BLaER1 (cell line): ENCODE results near the gene NOL4L.
"Not testable (repeated sequence)": the region's sequence is repeated elsewhere in the genome, so short reads cannot be mapped to it uniquely, and the experiment has no call there.

ENCODE experiments used
- H3K27ac ChIP-seq: shearing (Covaris generic); formaldehyde crosslinking; 2 replicates; pipeline ENCODE4 v1.8.1; 2022
- H3K27me3 ChIP-seq: shearing (Covaris generic); formaldehyde crosslinking; 2 replicates; pipeline ENCODE4 v1.8.1; 2022
- H3K36me3 ChIP-seq: shearing (Covaris generic); formaldehyde crosslinking; 2 replicates; pipeline ENCODE4 v1.8.1; 2022
- H3K4me1 ChIP-seq: shearing (Covaris generic); formaldehyde crosslinking; 2 replicates; pipeline ENCODE4 v1.8.1; 2022
- H3K4me2 ChIP-seq: shearing (Covaris generic); formaldehyde crosslinking; 2 replicates; pipeline ENCODE4 v1.8.1; 2022
- H3K4me3 ChIP-seq: shearing (Covaris generic); formaldehyde crosslinking; 2 replicates; pipeline ENCODE4 v1.8.1; 2022
- H3K9ac ChIP-seq: shearing (Covaris generic); formaldehyde crosslinking; 2 replicates; pipeline ENCODE4 v1.8.1; 2022
- H3K9me3 ChIP-seq: shearing (Covaris generic); formaldehyde crosslinking; 2 replicates; pipeline ENCODE4 v1.8.1; 2022
- H4K20me1 ChIP-seq: shearing (Covaris generic); formaldehyde crosslinking; 2 replicates; pipeline ENCODE4 v1.8.1; 2022
- Cebpa-rat ChIP-seq: shearing (Covaris generic); IDR thresholded peaks from 2 replicates; pipeline ENCODE4 v1.8.1; 2022

The NOL4L gene

GRCh38 chr20:32429343-32429742 lies 155.8 kb downstream of the NOL4L start:
- no peaks in the 10 kb centered on the region for H3K4me1 ChIP-seq
- TF ChIP-seq Cebpa-rat = no peak
- H3K9me3 ChIP-seq = no peaks in the 10 kb centered on the region
- no peaks in the 10 kb centered on the region for H3K27me3 ChIP-seq
- H3K4me2 ChIP-seq = no peak overlapping the region
- no peak overlapping the region for H3K27ac ChIP-seq
- H3K4me3 ChIP-seq = no peak overlapping the region
- peaks cover 97% of the 10 kb centered on the region for H4K20me1 ChIP-seq
- H3K9ac ChIP-seq = no peak overlapping the region
- H3K36me3 ChIP-seq = peaks cover 91% of the 10 kb centered on the region

GRCh38 chr20:32427996-32428395 lies 157.1 kb downstream of the NOL4L start:
- TF ChIP-seq Cebpa-rat = no peak
- Histone ChIP-seq H3K27ac (no peak overlapping the region), H3K27me3 (no peaks in the 10 kb centered on the region), H4K20me1 (peaks cover 97% of the 10 kb centered on the region), H3K36me3 (peaks cover 88% of the 10 kb centered on the region), H3K9ac (no peak overlapping the region), H3K4me2 (no peak overlapping the region), H3K9me3 (no peaks in the 10 kb centered on the region), H3K4me1 (no peaks in the 10 kb centered on the region), H3K4me3 (no peak overlapping the region)

- Histone ChIP-seq H3K9ac (no peak overlapping the region), H3K4me2 (no peak overlapping the region), H3K36me3 (peaks cover 43% of the 10 kb centered on the region), H3K4me1 (no peaks in the 10 kb centered on the region), H3K9me3 (no peaks in the 10 kb centered on the region), H3K4me3 (no peak overlapping the region), H4K20me1 (peaks cover 98% of the 10 kb centered on the region), H3K27ac (no peak overlapping the region), H3K27me3 (no peaks in the 10 kb centered on the region)
- TF ChIP-seq Cebpa-rat = no peak
Observed at GRCh38 chr20:32421290-32421689, 163.8 kb downstream of the NOL4L start.

GRCh38 chr20:32418376-32418775 lies 166.8 kb downstream of the NOL4L start:
- H3K9ac ChIP-seq = no peak overlapping the region
- TF ChIP-seq Cebpa-rat = no peak
- peaks cover 98% of the 10 kb centered on the region for H4K20me1 ChIP-seq
- no peaks in the 10 kb centered on the region for H3K9me3 ChIP-seq
- H3K4me1 ChIP-seq = no peaks in the 10 kb centered on the region
- no peak overlapping the region for H3K27ac ChIP-seq
- H3K4me3 ChIP-seq = no peak overlapping the region
- H3K4me2 ChIP-seq = no peak overlapping the region
- no peaks in the 10 kb centered on the region for H3K27me3 ChIP-seq
- peaks cover 29% of the 10 kb centered on the region for H3K36me3 ChIP-seq

GRCh38 chr20:32416206-32416605 lies 168.9 kb downstream of the NOL4L start:
- H3K4me2 ChIP-seq = no peak overlapping the region
- no peak overlapping the region for H3K27ac ChIP-seq
- H3K27me3 ChIP-seq = no peaks in the 10 kb centered on the region
- TF ChIP-seq Cebpa-rat = no peak
- peaks cover 15% of the 10 kb centered on the region for H3K4me1 ChIP-seq
- H4K20me1 ChIP-seq = peaks cover 98% of the 10 kb centered on the region
- H3K4me3 ChIP-seq = no peak overlapping the region
- H3K36me3 ChIP-seq = peaks cover 27% of the 10 kb centered on the region
- H3K9ac ChIP-seq = no peak overlapping the region
- no peaks in the 10 kb centered on the region for H3K9me3 ChIP-seq

GRCh38 chr20:32415494-32415893 lies 169.6 kb downstream of the NOL4L start:
- H3K9me3 ChIP-seq = no peaks in the 10 kb centered on the region
- no peak overlapping the region for H3K9ac ChIP-seq
- H3K27me3 ChIP-seq = no peaks in the 10 kb centered on the region
- peaks cover 29% of the 10 kb centered on the region for H3K36me3 ChIP-seq
- no peak for TF ChIP-seq Cebpa-rat
- H3K4me3 ChIP-seq = no peak overlapping the region
- H3K27ac ChIP-seq = no peak overlapping the region
- peaks cover 100% of the 10 kb centered on the region for H4K20me1 ChIP-seq
- no peak overlapping the region for H3K4me2 ChIP-seq
- H3K4me1 ChIP-seq = peaks cover 15% of the 10 kb centered on the region

GRCh38 chr20:32411955-32412706 lies 173.0 kb downstream of the NOL4L start:
- Histone ChIP-seq H3K27ac (no peak overlapping the region), H3K9ac (no peak overlapping the region), H3K4me3 (no peak overlapping the region), H3K4me2 (0 out of 2 replicates have a peak overlapping the region, but pooled peaks have one; percentile 8), H3K27me3 (no peaks in the 10 kb centered on the region), H3K4me1 (peaks cover 20% of the 10 kb centered on the region), H3K36me3 (peaks cover 46% of the 10 kb centered on the region), H4K20me1 (peaks cover 100% of the 10 kb centered on the region), H3K9me3 (no peaks in the 10 kb centered on the region)
- TF ChIP-seq Cebpa-rat = no peak

- Histone ChIP-seq H3K36me3 (peaks cover 60% of the 10 kb centered on the region), H3K4me1 (peaks cover 22% of the 10 kb centered on the region), H3K4me2 (peak overlapping the region; percentile 20), H4K20me1 (peaks cover 100% of the 10 kb centered on the region)
- not testable (repeated sequence) for H3K4me3 ChIP-seq, H3K9ac ChIP-seq, H3K9me3 ChIP-seq, H3K27ac ChIP-seq, H3K27me3 ChIP-seq
Observed at GRCh38 chr20:32407131-32407750, 177.9 kb downstream of the NOL4L start.

- Histone ChIP-seq H3K27ac (no peak overlapping the region), H3K36me3 (peaks cover 66% of the 10 kb centered on the region), H3K4me3 (no peak overlapping the region), H3K27me3 (no peaks in the 10 kb centered on the region), H3K4me2 (peak overlapping the region; percentile 20), H3K9me3 (no peaks in the 10 kb centered on the region), H3K9ac (no peak overlapping the region), H3K4me1 (peaks cover 17% of the 10 kb centered on the region), H4K20me1 (peaks cover 100% of the 10 kb centered on the region)
- no peak for TF ChIP-seq Cebpa-rat
Observed at GRCh38 chr20:32406701-32407100, 178.4 kb downstream of the NOL4L start.

GRCh38 chr20:32404017-32404416 lies 181.1 kb downstream of the NOL4L start:
- peaks cover 12% of the 10 kb centered on the region for H3K4me1 ChIP-seq
- no peak for TF ChIP-seq Cebpa-rat
- no peaks in the 10 kb centered on the region for H3K27me3 ChIP-seq
- no peak overlapping the region for H3K9ac ChIP-seq
- H3K4me3 ChIP-seq = no peak overlapping the region
- H3K27ac ChIP-seq = no peak overlapping the region
- H3K4me2 ChIP-seq = no peak overlapping the region
- H3K9me3 ChIP-seq = no peaks in the 10 kb centered on the region
- H3K36me3 ChIP-seq = peaks cover 68% of the 10 kb centered on the region
- peaks cover 100% of the 10 kb centered on the region for H4K20me1 ChIP-seq
